GM21529 (cell line): ENCODE measurements around the gene SECISBP2.

Experiments used
- ATAC-seq: cut with Tn5 transposase; IDR thresholded peaks from one replicate; pipeline ENCODE4 v1.9.1; 2021; ENCODE audit not compliant: unreplicated experiment

The SECISBP2 gene

DNA sequence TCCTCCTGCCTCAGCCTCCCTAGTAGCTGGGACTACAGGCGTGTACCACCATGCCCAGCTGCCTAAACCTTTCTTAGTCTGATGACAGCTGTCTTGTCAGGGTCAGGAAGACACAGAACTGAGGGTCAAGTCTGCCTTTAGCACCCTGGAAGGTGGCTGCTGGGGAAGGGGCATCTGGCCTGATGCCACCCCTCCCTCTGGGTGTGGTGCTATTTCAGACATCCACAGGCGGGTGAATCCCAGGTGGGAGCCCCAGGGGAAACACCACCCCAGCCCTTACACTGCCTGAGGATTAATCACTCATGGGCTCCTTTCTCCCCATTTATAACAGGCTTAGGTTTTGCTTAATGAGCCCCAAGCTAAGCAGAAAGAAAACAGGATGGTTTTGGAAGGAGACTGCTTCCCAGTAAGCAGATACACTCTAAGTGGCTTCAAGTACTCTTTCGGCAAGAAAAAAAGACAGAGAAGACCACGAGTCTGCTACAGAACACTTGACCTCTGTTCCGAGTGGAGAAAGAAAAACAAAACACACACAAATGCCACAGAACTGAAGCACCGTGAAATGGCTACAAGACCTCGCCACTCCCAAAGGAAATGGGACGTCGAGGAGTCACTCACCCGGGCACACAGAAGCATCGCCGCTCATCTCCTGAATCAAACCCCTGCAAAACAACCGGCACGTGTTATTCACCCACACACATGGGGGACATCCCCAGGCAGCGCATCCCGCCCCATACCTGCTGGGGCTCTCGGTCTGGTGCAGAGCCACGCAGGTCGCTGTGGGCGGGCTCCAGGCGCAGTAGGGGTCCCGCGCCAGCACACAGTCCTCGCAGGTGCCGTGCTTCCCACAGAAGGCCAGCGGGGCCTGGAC lies 62.4 kb downstream of the SECISBP2 start:
- no peak for ATAC-seq

DNA sequence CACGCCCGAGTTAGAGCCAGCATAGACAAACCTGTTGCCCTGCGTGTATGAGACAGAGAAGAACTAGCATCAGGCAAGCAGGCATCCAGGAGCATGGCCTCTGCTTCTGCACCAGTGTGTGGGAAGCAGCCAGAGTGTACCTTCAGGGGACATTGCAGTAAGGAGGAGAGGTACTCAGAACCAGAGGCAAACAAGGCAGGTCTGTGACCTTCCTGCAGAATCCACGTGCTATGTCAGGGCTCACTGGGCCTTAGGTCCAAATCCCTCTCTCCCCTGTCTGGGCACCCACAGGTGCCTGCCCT lies 63.0 kb downstream of the SECISBP2 start:
- no peak for ATAC-seq

DNA sequence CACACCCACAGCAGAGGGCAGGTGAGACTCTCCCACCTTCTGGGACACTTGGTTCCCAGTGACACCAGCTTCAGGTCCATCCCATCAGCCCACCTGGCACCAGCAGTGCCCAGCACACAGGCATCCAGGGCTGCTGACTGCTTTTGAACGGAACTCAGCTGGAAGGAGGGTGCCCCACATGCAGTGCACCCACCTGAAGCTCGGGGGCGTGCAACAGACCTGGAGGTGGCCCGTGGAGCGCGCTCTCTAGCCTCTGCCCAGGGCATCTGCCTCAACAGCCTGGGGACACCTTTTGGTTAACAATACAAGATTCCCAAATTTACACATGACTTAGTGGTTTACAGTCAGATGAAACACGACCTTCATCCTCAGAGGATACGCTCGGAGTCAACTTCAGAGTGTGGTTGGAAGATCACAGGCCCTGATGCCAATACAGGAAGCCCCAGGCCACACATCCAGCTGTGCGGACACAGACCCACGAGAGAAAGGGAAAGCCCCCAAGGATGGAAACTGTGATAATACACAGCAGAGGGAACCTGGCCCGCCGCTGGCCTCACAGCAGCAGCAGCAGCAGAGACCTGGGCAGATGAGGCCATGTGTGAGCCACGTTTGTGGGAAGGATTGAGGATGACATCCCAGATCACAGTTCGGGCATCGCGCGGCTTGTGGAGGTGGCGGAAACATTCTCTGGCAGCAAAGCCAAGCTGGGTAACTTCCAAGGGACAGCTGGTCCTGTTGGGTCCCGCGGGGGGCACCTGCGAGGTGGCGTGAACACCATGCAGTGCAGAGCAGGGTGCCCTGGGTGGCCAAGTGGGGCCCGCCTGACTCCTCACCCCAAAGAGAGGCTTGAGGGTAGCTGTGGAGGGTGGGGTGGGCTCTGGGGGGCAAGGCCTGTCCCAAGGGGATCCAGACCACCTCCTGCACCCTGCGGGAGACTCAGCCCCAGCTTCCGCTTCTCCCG lies 64.0 kb downstream of the SECISBP2 start:
- ATAC-seq, result no peak

DNA sequence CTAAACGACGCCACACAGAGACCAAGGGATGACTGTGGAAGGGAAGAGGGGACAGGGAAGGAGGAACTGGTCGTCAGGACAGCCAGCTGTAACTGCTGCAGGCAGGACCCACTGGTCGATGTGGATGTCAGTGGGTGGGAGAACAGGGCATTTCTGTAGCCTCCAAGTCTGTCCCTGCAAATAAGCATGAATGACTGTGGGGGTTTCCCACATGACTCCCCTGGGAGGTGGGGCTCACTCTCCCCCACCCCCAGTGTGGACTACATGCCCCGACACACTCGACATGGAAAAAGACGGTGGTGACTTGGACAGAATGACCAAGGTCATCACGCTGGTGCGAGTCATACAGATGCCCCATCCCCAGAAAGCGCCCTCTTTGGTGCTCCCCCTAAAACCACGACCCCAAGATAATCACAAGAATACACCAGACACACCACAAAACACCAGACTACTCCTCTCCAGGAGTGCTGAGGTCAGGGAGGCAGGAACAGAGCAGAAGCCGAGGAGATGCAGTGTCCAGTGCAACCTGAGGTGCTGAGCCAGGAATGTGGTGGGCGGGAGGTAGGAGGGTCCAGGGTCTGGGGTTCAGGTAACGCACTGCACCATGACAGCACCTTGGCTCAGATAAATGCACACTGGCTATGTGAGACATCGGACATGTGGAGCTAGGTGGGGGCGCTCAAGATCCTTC lies 64.9 kb downstream of the SECISBP2 start:
- no peak for ATAC-seq

DNA sequence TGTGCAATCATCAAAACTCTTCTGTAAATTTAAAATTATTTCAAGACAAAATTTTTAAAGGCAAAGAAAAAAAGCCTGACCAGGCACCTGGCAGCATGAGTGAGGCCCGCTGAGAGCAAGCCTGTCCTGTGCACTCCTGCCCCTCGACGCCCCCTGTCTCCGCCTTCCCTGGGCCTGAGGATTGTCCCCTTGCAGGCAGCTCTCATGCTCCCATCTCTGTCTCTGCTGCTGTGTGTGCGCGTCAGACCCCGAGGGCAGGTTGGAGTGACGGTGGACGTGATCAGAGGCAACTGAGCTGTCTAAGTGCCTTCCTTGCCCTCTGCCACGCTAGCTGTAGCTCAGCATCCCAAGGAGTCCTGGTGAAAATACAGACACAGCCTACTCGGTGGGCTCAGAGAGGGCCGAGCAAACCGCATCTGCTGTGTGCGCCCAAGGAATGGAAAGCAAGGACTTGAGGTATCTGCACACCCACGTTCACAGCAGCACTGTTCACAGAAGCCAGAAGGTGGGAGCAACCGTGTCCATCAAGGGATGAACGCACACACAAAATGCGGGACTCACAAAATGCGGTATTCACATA lies 65.5 kb downstream of the SECISBP2 start:
- ATAC-seq, result no peak

DNA sequence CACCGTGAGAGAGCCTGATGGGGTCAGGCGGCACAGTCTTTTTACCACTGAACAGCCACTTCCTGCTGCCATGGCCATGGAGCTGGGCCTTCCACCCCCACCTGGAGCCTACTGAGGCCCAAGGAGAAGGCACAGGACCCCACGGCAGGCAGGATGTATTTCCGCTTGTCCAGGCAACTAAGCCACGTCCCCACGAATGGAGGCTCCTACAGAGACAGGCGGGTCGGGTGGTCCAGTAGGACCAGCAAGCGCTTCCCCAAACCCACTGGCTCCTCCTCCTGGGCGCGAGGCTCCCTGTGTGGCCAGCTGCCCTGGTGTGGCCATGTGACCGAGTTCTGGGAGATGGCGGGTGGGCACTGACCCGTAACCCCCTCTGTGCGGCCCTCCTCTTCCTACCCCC lies 66.5 kb downstream of the SECISBP2 start:
- no peak for ATAC-seq

DNA sequence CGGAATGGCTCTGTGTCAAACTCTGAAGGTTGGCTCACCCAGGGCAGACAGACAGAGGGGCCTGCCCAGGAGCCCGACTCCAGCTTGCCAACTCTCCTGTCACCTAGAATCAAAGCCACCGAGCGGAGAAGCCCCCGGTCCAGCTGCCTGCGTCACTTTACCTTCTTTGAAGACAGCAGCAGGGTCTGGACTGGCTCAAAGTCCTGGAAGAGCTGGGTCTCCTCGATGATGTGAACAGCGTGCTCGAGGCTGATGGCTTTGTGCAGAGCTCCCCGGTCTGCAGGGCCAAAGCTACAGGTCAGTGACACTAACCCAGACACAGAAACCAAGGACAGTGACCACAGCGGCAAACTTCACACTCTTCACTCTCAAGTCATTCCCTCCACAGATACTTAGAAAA lies 67.9 kb downstream of the SECISBP2 start:
- ATAC-seq, result no peak

DNA sequence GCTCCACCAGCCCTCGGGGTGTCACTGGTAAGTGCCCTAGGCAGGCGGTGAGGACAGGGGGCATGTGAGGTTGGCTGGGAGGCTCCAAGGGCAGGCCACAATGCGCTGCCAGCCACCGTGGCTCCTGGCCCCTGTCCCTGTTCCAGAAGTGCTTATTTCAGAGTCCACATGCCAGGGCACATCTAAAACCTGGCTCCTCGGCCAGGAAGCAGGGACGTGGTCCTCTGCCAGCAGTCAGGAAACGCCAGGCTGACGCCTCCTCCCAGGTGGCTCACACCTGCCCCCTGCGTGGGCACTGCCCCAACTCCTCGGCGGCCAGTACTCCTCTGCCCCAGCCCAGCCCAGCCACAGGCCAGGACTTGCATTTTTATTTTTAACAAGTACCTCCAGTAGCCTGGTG lies 68.5 kb downstream of the SECISBP2 start:
- ATAC-seq, result no peak

DNA sequence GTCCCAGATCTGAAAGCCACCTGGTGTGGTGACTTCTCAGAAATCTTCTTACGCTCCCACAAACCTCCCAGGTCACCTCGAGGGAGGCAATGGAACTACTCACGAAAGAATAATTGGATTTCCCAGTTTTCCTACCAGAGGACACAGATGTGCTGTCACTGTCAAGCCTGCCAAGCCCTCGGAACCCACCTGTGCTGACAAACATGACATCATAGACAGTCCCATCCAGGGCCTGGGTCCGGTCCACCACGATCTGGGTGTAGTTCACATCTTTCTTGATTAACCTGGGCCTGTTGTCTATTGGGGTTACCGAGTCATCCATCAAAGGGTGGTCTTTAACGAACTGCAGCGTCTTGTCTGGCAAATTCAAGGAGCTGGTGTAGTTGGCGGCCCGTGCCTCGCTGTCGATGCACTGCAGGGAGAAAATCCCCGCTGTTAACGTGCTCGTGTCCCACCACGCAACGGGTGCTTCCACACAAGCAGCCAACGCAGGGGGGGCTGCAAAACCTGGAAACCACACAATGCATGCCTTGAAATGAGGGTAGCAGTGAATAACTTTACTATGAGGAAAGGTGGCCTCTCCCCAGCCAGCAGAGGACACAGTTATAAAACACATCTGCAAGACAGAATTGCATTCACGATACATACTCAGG lies 69.0 kb downstream of the SECISBP2 start:
- ATAC-seq, result no peak

DNA sequence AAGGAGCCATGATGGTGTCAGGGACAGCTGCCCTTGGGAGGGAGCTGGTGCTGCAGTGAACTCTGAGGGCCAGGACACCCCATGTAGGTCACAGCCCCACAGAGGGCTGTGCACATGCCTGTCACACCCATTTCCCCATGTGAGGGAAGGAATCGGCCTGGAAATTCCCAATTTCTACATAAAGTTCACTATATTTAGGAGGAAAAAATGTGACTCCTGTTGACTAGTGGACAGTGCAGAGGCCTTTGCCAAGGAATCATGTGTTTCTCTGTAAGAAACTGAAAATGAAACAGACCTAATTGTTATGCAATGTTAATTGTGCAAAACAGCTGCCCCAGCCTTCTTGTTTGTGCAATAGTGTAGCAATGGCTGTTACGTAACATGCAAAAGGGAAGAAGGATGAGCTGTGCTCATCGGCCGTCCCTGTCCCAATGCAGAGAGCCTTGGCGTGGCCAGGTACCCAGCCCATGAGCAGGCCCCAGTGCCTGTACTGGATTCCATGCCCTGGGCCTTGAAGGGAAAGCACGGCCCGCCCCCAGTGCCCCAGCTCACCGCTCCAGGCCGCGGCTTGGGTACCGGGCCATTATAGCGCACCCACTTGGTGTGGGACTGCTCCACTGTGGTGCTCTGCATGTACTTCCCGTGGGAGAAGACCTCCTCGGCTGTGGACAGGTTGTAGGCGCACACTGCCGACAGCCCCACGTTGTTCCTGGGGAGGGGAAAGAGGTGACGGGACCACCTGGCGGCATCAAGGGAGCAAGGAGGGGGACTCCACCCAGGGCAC lies 70.0 kb downstream of the SECISBP2 start:
- ATAC-seq, result no peak

DNA sequence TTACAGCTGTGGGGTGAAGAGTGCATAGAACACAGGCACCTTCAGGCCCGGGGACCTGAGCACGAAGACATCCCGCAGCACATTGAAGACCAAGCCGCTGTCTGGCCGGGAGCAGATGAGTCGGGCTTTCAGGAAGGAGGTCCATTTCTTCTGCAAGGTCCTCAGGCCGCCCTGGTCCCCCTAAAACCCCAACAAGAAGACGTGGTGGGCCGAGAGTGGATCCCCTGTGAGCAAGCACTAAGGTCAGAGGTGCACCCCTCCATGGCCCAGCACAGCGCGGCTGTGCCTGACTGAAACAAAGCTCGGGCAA lies 70.5 kb downstream of the SECISBP2 start:
- no peak for ATAC-seq

DNA sequence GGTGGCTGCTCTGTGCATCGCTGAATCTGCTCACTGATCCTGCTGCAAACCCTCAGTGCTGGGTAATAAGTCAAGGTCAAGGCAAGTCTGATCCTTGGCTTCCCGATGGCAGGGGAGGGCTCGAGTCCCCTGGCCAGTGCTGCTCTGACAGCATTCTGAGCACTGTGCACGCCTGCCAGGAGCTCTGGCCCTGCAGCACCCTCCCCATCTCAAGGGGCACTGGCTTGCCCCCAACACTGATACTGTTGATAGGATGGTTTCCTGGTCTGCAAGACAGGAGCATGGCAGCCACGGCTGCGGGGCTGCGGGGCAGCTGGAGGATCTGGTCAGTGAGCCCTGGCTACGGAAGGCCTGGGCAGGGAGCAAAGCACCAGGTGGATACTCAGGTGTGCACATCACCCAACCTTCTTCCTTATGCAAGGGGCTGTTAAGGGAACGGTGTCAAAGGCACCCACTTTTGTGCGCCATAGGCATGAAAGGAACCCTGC lies 71.8 kb downstream of the SECISBP2 start:
- no peak for ATAC-seq

DNA sequence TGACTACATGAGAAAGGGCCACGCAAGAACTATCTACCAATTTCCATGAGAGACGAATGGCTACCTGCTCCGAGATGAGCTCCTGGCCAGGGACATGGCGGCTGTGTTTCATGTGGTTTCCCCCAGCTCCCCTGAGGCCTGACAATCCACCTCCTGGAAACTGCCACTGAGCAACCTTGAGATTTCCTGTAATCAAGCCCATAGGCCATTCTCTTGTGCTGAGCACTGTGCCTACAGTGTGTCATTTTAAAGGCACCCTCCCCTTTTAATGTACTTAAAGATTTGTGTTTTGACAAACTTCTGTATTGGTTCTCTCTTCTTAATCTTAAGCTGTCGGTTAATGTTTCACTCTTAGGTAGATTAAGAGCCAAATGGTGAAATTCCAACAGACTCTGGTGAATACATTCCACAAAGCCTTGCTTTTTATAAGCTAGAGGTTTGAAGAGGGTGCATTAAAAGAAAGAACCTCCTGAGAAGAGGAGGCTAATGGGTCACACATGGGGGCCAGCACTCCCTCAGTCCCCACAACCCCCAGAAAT lies 72.3 kb downstream of the SECISBP2 start:
- ATAC-seq, result no peak

DNA sequence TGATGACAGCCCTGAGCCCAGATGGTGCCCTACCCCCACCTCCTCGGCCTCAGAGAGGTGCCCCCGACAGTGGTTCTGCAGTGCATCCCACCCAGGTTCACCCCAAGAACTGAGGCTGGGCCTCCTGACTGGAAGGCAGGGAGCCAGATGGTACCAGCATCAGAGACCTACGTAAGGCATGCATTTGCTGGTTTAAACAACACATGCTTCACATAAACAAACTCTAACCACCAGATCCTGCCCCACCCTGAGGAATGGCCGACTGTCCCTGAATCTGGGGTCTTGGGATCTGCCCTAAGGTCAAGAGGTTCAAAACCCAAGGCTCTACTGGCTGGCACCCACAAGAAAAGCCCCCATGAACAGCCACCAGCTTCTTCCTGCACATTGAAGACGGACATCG lies 73.3 kb downstream of the SECISBP2 start:
- ATAC-seq, result no peak

DNA sequence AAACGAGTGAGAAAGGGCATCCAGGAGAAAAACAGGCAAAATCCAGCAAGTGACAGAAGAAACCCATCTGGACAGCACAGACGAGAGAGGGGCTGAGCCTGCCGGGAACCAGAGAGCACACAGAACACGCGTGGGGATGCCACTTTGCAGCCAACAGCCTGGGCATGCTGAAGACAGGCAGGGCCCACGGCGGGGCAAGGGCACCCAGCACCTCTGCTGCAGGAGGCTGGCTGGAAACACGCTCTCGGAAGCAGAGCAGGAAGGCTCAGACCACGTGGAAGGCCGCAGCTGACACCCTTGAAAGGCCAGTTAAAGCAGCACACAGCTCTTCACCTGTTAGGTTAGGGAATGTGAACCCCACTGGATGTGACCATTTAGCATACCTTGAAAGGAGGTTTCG lies 76.1 kb downstream of the SECISBP2 start:
- no peak for ATAC-seq

DNA sequence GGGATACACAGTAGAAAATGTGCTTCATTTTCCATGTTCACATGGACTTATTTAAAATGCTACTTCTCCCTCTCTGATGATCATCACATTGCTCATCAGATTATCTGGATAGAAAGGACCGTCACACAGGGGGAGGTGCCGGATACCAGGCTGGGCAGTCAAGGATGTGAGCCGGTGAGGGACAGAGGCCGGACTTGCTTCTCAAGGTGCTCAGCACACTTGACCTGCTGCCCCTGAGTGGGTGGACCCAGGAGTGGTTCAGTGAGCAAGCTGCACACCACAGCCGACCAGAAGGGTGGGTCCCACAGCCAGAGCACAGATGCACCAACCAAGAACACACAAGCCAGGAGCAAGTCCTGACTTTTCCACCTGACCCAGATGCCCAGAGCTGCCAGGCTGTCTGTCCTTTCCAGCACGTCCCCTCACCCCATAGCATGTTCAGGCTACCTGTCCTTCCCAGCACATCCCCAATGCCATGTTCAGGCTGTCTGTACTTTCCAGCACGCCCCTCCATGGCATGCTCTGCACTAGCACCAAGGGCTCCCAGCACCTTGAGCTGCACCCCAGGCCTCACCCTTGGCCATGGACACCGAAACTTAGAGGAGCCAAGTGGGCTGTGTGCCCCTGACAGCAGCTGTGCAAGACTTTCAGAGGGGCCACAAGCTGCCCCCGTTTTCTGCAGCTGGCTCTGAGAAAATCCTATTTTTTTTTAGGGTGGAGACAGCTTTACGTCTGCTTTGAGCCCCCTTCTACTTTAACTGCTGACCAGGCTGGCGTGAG lies 77.8 kb downstream of the SECISBP2 start:
- ATAC-seq, result no peak

DNA sequence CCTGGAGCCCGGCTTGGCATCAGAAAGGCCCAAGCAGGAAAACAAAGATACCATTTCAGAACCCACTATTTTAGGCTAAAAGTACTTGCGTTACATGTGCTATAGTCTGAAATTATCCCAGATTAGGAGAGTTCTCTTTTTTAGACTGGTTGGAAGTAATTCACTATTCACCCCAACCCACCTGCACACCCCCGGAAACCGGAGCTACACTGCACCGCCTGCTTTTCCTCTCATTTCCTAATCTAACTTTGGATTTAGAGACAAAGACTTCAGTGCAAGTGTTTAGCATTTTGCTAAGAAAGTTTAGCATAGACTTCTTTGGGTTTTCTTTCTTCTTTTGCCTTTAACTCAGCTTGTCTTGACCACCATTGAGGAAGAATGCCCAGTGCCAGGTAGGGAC lies 79.2 kb downstream of the SECISBP2 start:
- ATAC-seq, result no peak

DNA sequence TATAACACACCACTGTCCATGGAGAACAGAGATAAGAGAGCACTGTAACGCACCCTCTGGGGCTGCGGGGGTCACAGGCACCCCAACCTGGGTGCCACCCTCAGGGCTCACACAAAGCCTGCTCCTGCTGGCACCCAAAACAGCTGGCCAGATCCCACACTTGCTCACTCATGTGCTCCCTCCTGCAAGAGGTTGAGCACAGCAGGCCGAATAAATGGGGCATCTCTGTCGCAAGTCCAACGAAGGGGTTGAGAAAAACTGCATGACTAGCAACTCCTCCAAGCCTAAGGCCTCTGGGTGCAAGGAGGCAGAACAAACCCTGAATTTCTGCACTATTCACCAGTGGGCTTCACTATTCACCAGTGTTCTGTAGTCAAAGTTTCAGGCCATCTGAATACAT lies 80.3 kb downstream of the SECISBP2 start:
- no peak for ATAC-seq
